Urinary bladder (tissue), 4 donors: ENCODE results near the gene SHISAL2B. TPM values are rescaled to one million over a fixed set of nuclear protein-coding genes. Genes with fewer than 3 reads are reported as not detected.
"Not testable (repeated sequence)": the region's sequence is repeated elsewhere in the genome, so short reads cannot be mapped to it uniquely, and the experiment has no call there.

Source experiments
- DNase-seq: peaks from one replicate; pipeline ENCODE4 v3.0.0-alpha.2; 2015; ENCODE audit errors: extremely low spot score
- H3K27ac ChIP-seq: one replicate; pipeline ENCODE4 v1.5.1; 2013; ENCODE audit warnings: low read depth, mild to moderate bottlenecking, moderate library complexity
- H3K36me3 ChIP-seq: one replicate; pipeline ENCODE4 v1.6.1; 2013; ENCODE audit warnings: mild to moderate bottlenecking, moderate library complexity; ENCODE audit not compliant: insufficient read depth
- H3K4me1 ChIP-seq: one replicate; pipeline ENCODE4 v1.6.1; 2013; ENCODE audit warnings: mild to moderate bottlenecking, moderate library complexity; ENCODE audit not compliant: insufficient read depth
- H3K4me3 ChIP-seq: one replicate; pipeline ENCODE4 v1.5.1; 2013; ENCODE audit warnings: low read depth, low read length
- WGBS: extraction: QIAGEN DNeasy Blood & Tissue Kit; methylation state at CpG from one replicate; pipeline ENCODE4 v1.1.7; 2013; 5-methylcytosine and 5-hydroxymethylcytosine counted together
- polyA plus RNA-seq: library from polyadenylated mRNA; stranded (reverse); fragments of 200-250 nt; gene quantifications from one replicate; pipeline ENCODE4 v1.2.3, GENCODE V29; 2013
- total RNA-seq: library from RNA; depleted of rRNA; stranded (reverse); fragments of >200 nt; gene quantifications from one replicate; pipeline ENCODE4 v1.2.3, GENCODE V29; 2014
- donor health status: healthy with polysubstance abuse.
- donor health status: healthy.

SHISAL2B gene
- total and polyA plus RNA-seq, 2 donors: not detected

GRCh38 chr5:64678374-64678773 lies 11.9 kb upstream of the SHISAL2B start:
- no peaks in the 10 kb centered on the region for H3K36me3 ChIP-seq
- DNase-seq: no peak
- WGBS: 73% methylated on average over 5 of the region's 5 CpGs
- H3K4me1 ChIP-seq: no peaks in the 10 kb centered on the region
- H3K27ac ChIP-seq: no peak overlapping the region
- no peak overlapping the region for H3K4me3 ChIP-seq

GRCh38 chr5:64680289-64680688 lies 10.0 kb upstream of the SHISAL2B start:
- no peak overlapping the region for H3K4me3 ChIP-seq

GRCh38 chr5:64682608-64683007 lies 7.7 kb upstream of the SHISAL2B start:
- Histone ChIP-seq H3K4me3 (no peak overlapping the region), H3K27ac (no peak overlapping the region), H3K36me3 (no peaks in the 10 kb centered on the region), H3K4me1 (no peaks in the 10 kb centered on the region)
- no peak for DNase-seq
- WGBS: 87% methylated on average over 7 of the region's 7 CpGs

More at GRCh38 chr5:64680289-64680688, 10.0 kb upstream of the SHISAL2B start:
- H3K27ac ChIP-seq: no peak overlapping the region
- no peak for DNase-seq
- 77% methylated on average over 4 of the region's 4 CpGs for WGBS
- H3K4me1 ChIP-seq: no peaks in the 10 kb centered on the region
- no peaks in the 10 kb centered on the region for H3K36me3 ChIP-seq

GRCh38 chr5:64685866-64686265 lies 4.4 kb upstream of the SHISAL2B start:
- Histone ChIP-seq H3K27ac (no peak overlapping the region), H3K4me3 (no peak overlapping the region), H3K36me3 (no peaks in the 10 kb centered on the region), H3K4me1 (no peaks in the 10 kb centered on the region)
- no peak for DNase-seq
- WGBS: 64% methylated on average over 5 of the region's 5 CpGs

- Histone ChIP-seq H3K27ac (no peak overlapping the region), H3K4me1 (no peaks in the 10 kb centered on the region), H3K4me3 (no peak overlapping the region), H3K36me3 (no peaks in the 10 kb centered on the region)
- WGBS: 70% methylated on average over 3 of the region's 3 CpGs
- DNase-seq: no peak
Observed at GRCh38 chr5:64688391-64688790, 1.9 kb upstream of the SHISAL2B start.

GRCh38 chr5:64688965-64689364 lies 1.3 kb upstream of the SHISAL2B start:
- DNase-seq: no peak
- H3K4me3 ChIP-seq: no peak overlapping the region
- no peak overlapping the region for H3K27ac ChIP-seq
- H3K36me3 ChIP-seq: no peaks in the 10 kb centered on the region
- 77% methylated on average over 3 of the region's 3 CpGs for WGBS
- no peaks in the 10 kb centered on the region for H3K4me1 ChIP-seq

- H3K4me3 ChIP-seq: no peak overlapping the region
Observed at GRCh38 chr5:64690104-64690416, 243 bp upstream of the SHISAL2B start.

GRCh38 chr5:64691291-64691690 lies 988 bp downstream of the SHISAL2B start:
- Histone ChIP-seq H3K4me1 (no peaks in the 10 kb centered on the region), H3K4me3 (no peak overlapping the region), H3K36me3 (no peaks in the 10 kb centered on the region), H3K27ac (no peak overlapping the region)
- WGBS: 33% methylated on average over 3 of the region's 3 CpGs
- DNase-seq: no peak

More at GRCh38 chr5:64690104-64690416, 243 bp upstream of the SHISAL2B start:
- H3K36me3 ChIP-seq: no peaks in the 10 kb centered on the region
- no peaks in the 10 kb centered on the region for H3K4me1 ChIP-seq
- no peak overlapping the region for H3K27ac ChIP-seq
- no peak for DNase-seq
- WGBS: 1% methylated on average over 9 of the region's 9 CpGs

GRCh38 chr5:64693636-64694035 lies 3.3 kb downstream of the SHISAL2B start:
- no peak for DNase-seq

GRCh38 chr5:64696414-64696813 lies 6.1 kb downstream of the SHISAL2B start:
- 92% methylated on average over 7 of the region's 7 CpGs for WGBS
- DNase-seq, H3K27ac ChIP-seq, H3K4me3 ChIP-seq, H3K4me1 ChIP-seq, H3K36me3 ChIP-seq: not testable (repeated sequence)

More at GRCh38 chr5:64693636-64694035, 3.3 kb downstream of the SHISAL2B start:
- Histone ChIP-seq H3K36me3 (no peaks in the 10 kb centered on the region), H3K4me1 (no peaks in the 10 kb centered on the region), H3K4me3 (no peak overlapping the region), H3K27ac (no peak overlapping the region)
- WGBS: 61% methylated on average over 2 of the region's 2 CpGs

- H3K4me1 ChIP-seq: no peaks in the 10 kb centered on the region
- WGBS: 86% methylated on average over 4 of the region's 4 CpGs
- H3K4me3 ChIP-seq: no peak overlapping the region
- H3K36me3 ChIP-seq: no peaks in the 10 kb centered on the region
- no peak for DNase-seq
- H3K27ac ChIP-seq: no peak overlapping the region
Observed at GRCh38 chr5:64700765-64701164, 10.5 kb downstream of the SHISAL2B start.

- not testable (repeated sequence) for DNase-seq, H3K27ac ChIP-seq, H3K36me3 ChIP-seq, H3K4me3 ChIP-seq, H3K4me1 ChIP-seq
- WGBS: 33% methylated on average over 2 of the region's 2 CpGs
Observed at GRCh38 chr5:64706074-64706473, 15.8 kb downstream of the SHISAL2B start.

GRCh38 chr5:64707191-64707590 lies 16.9 kb downstream of the SHISAL2B start:
- Histone ChIP-seq H3K4me1 (no peaks in the 10 kb centered on the region), H3K4me3 (no peak overlapping the region), H3K27ac (no peak overlapping the region), H3K36me3 (no peaks in the 10 kb centered on the region)
- WGBS: 71% methylated on average over 2 of the region's 2 CpGs
- no peak for DNase-seq

- DNase-seq, H3K36me3 ChIP-seq, H3K4me3 ChIP-seq, H3K4me1 ChIP-seq, H3K27ac ChIP-seq: not testable (repeated sequence)
- WGBS: 84% methylated on average over 12 of the region's 16 CpGs
Observed at GRCh38 chr5:64714495-64714894, 24.2 kb downstream of the SHISAL2B start.

- 80% methylated on average over 3 of the region's 3 CpGs for WGBS
- Histone ChIP-seq H3K36me3 (peaks cover 1% of the 10 kb centered on the region), H3K4me1 (no peaks in the 10 kb centered on the region), H3K27ac (no peak overlapping the region), H3K4me3 (no peak overlapping the region)
- no peak for DNase-seq
Observed at GRCh38 chr5:64722588-64722987, 32.3 kb downstream of the SHISAL2B start.
